GM23248 (cell line): ENCODE data around the gene AIPL1.

Experiments
- EZH2 ChIP-seq: fragments of 200-600 bp; sonication (generic); IDR thresholded peaks from 2 replicates; pipeline ENCODE4 v1.6.1; 2018; ENCODE audit warnings: antibody characterized with exemption, mild to moderate bottlenecking; ENCODE audit not compliant: insufficient read depth, poor library complexity, severe bottlenecking
- EZH2phosphoT487 ChIP-seq: fragments of 200-600 bp; sonication (generic); IDR thresholded peaks from 2 replicates; pipeline ENCODE4 v1.6.1; 2018; ENCODE audit warnings: antibody characterized with exemption, moderate library complexity, mild to moderate bottlenecking, low read depth; ENCODE audit not compliant: insufficient read depth

GRCh38 chr17:6448473-6448872 lies 13.6 kb upstream of the AIPL1 start:
- TF ChIP-seq EZH2 (no peak), EZH2phosphoT487 (no peak)
